ENCODE measurements around the gene FAM20C. TPM values are rescaled to one million over a fixed set of nuclear protein-coding genes. Genes with fewer than 3 reads are reported as not detected.

FAM20C gene
- total RNA-seq, 3 donors from 2014 or later (not counting 1 experiment from before 2014, with no cell fraction given): 1.2 to 8.6 (median 3.9) TPM

GRCh38 chr7:272108-272615, 79.8 kb downstream of the FAM20C start:
- no peak overlapping the region for H3K4me3 Mint-ChIP-seq
- no peaks in the 10 kb centered on the region for H3K9me3 ChIP-seq (ENCODE audit: control insufficient read depth, insufficient read depth, low read length)
- TF ChIP-seq CTCF (IDR thresholded peaks at IDR 0.05): no peak
- 91% methylated on average over 18 of the region's 18 CpGs for WGBS (ENCODE audit: insufficient coverage)
- peaks cover 5 to 15% of the 10 kb centered on the region in 2 donors for H3K27me3 Mint-ChIP-seq (ENCODE audit: low read depth in 2 of 2)
- peaks cover 18% of the 10 kb centered on the region for H3K36me3 Mint-ChIP-seq
- no peaks in the 10 kb centered on the region for H3K4me1 Mint-ChIP-seq
- DNase-seq (no peak), ATAC-seq (no peak)
- H3K27me3 ChIP-seq (ENCODE audit: control insufficient read depth, insufficient read depth, low read length): no peaks in the 10 kb centered on the region
- H3K4me3 ChIP-seq (ENCODE audit: low read length): no peak overlapping the region
- no peak overlapping the region for H3K27ac Mint-ChIP-seq
- peaks cover 3 to 4% of the 10 kb centered on the region in 2 donors for H3K9me3 Mint-ChIP-seq
- H3K4me1 ChIP-seq (ENCODE audit: control insufficient read depth, insufficient read depth, low read length): no peaks in the 10 kb centered on the region
- intact Hi-C loops (cut with micrococcal nuclease): no loop called here
- no peak overlapping the region for H3K27ac ChIP-seq (ENCODE audit: low read length)
- no peaks in the 10 kb centered on the region for H3K36me3 ChIP-seq (ENCODE audit: control insufficient read depth, insufficient read depth, low read length)

- peaks cover 5 to 15% of the 10 kb centered on the region in 2 donors for H3K27me3 Mint-ChIP-seq (ENCODE audit: low read depth in 2 of 2)
- 83% methylated on average over 14 of the region's 14 CpGs for WGBS (ENCODE audit: insufficient coverage)
- H3K9me3 Mint-ChIP-seq: peaks cover 3 to 4% of the 10 kb centered on the region in 2 donors
- no peaks in the 10 kb centered on the region for H3K36me3 ChIP-seq (ENCODE audit: control insufficient read depth, insufficient read depth, low read length)
- H3K27me3 ChIP-seq (ENCODE audit: control insufficient read depth, insufficient read depth, low read length): no peaks in the 10 kb centered on the region
- H3K27ac Mint-ChIP-seq: no peak overlapping the region
- ATAC-seq (no peak), DNase-seq (no peak)
- intact Hi-C loops (cut with micrococcal nuclease): no loop called here
- no peak overlapping the region for H3K27ac ChIP-seq (ENCODE audit: low read length)
- no peak overlapping the region for H3K4me3 ChIP-seq (ENCODE audit: low read length)
- H3K9me3 ChIP-seq (ENCODE audit: control insufficient read depth, insufficient read depth, low read length): no peaks in the 10 kb centered on the region
- no peaks in the 10 kb centered on the region for H3K4me1 ChIP-seq (ENCODE audit: control insufficient read depth, insufficient read depth, low read length)
- TF ChIP-seq CTCF (IDR thresholded peaks at IDR 0.05): no peak
- no peaks in the 10 kb centered on the region for H3K4me1 Mint-ChIP-seq
- H3K4me3 Mint-ChIP-seq: no peak overlapping the region
- peaks cover 18% of the 10 kb centered on the region for H3K36me3 Mint-ChIP-seq
Observed at GRCh38 chr7:272631-273030, 80.3 kb downstream of the FAM20C start.

GRCh38 chr7:273327-273726, 81.0 kb downstream of the FAM20C start:
- Histone ChIP-seq H3K4me1 (ENCODE audit: control insufficient read depth, insufficient read depth, low read length) (no peaks in the 10 kb centered on the region), H3K4me3 (ENCODE audit: low read length) (no peak overlapping the region), H3K9me3 (ENCODE audit: control insufficient read depth, insufficient read depth, low read length) (no peaks in the 10 kb centered on the region), H3K27ac (ENCODE audit: low read length) (no peak overlapping the region), H3K36me3 (ENCODE audit: control insufficient read depth, insufficient read depth, low read length) (no peaks in the 10 kb centered on the region), H3K27me3 (ENCODE audit: control insufficient read depth, insufficient read depth, low read length) (no peaks in the 10 kb centered on the region)
- peaks cover 18% of the 10 kb centered on the region for H3K36me3 Mint-ChIP-seq
- TF ChIP-seq CTCF (IDR thresholded peaks at IDR 0.05): no peak
- no peak overlapping the region for H3K27ac Mint-ChIP-seq
- H3K4me3 Mint-ChIP-seq: no peak overlapping the region
- H3K4me1 Mint-ChIP-seq: no peaks in the 10 kb centered on the region
- H3K9me3 Mint-ChIP-seq: peaks cover 3 to 4% of the 10 kb centered on the region in 2 donors
- peaks cover 9 to 15% of the 10 kb centered on the region in 2 donors for H3K27me3 Mint-ChIP-seq (ENCODE audit: low read depth in 2 of 2)
- no peak for DNase-seq
- intact Hi-C loops (cut with micrococcal nuclease): no loop called here
- ATAC-seq: no peak
- 94% methylated on average over 7 of the region's 7 CpGs for WGBS (ENCODE audit: insufficient coverage)

- intact Hi-C loops (cut with micrococcal nuclease): no loop called here
- H3K9me3 ChIP-seq (ENCODE audit: control insufficient read depth, insufficient read depth, low read length): no peaks in the 10 kb centered on the region
- no peak overlapping the region for H3K27ac ChIP-seq (ENCODE audit: low read length)
- no peak for ATAC-seq
- WGBS (ENCODE audit: insufficient coverage): 45% methylated on average over 2 of the region's 2 CpGs
- Mint-ChIP-seq H3K9me3 (peaks cover 3 to 4% of the 10 kb centered on the region in 2 donors), H3K27ac (no peak overlapping the region), H3K36me3 (peaks cover 18% of the 10 kb centered on the region), H3K4me1 (no peaks in the 10 kb centered on the region), H3K4me3 (no peak overlapping the region), H3K27me3 (ENCODE audit: low read depth in 2 of 2) (peaks cover 10 to 17% of the 10 kb centered on the region in 2 donors)
- TF ChIP-seq CTCF (IDR thresholded peaks at IDR 0.05): no peak
- no peaks in the 10 kb centered on the region for H3K36me3 ChIP-seq (ENCODE audit: control insufficient read depth, insufficient read depth, low read length)
- H3K4me1 ChIP-seq (ENCODE audit: control insufficient read depth, insufficient read depth, low read length): no peaks in the 10 kb centered on the region
- no peak overlapping the region for H3K4me3 ChIP-seq (ENCODE audit: low read length)
- no peak for DNase-seq
- H3K27me3 ChIP-seq (ENCODE audit: control insufficient read depth, insufficient read depth, low read length): no peaks in the 10 kb centered on the region
Observed at GRCh38 chr7:274266-274665, 81.9 kb downstream of the FAM20C start.

All from natural killer cell (primary cell).